ENCODE measurements around the gene DBI.

- TF ChIP-seq CTCF (IDR thresholded peaks at IDR 0.05) (no peak), POLR2A (IDR thresholded peaks at IDR 0.05) (no peak)
These were observed 49.2 kb upstream of the DBI start for GRCh38 chr2:119317554-119317953.

All from body of pancreas (tissue), 4 donors.